HAP-1 (cell line): ENCODE data around the gene BTBD9.
A peak's percentile ranks its signal among the peaks of the same experiment; 100 is the strongest.

ENCODE experiments used
- DNase-seq, 2 experiments: peaks; one replicate each; pipeline ENCODE4 v3.0.0-alpha.2; 2016 to 2020; ENCODE audit warnings: low spot score in 2 of 2
- H3K27me3 ChIP-seq: fragments of 250-450 bp; sonication (Bioruptor Pico); 2 replicates; pipeline ENCODE4 v1.5.1; 2020; ENCODE audit warnings: low read depth, mild to moderate bottlenecking, moderate library complexity
- H3K36me3 ChIP-seq: fragments of 250-450 bp; sonication (Bioruptor Pico); replicated peaks from 2 replicates; pipeline ENCODE4 v1.5.1; 2020; ENCODE audit warnings: mild to moderate bottlenecking
- H3K4me1 ChIP-seq: fragments of 250-450 bp; sonication (Bioruptor Pico); 2 replicates; pipeline ENCODE4 v1.5.1; 2020; ENCODE audit warnings: mild to moderate bottlenecking
- H3K4me3 ChIP-seq: fragments of 250-450 bp; sonication (Bioruptor Pico); 2 replicates; pipeline ENCODE4 v1.5.1; 2020; ENCODE audit warnings: mild to moderate bottlenecking, moderate library complexity
- H3K9me3 ChIP-seq: fragments of 250-450 bp; sonication (Bioruptor Pico); 2 replicates; pipeline ENCODE4 v1.5.1; 2020; ENCODE audit warnings: mild to moderate bottlenecking, moderate library complexity
- in situ Hi-C: fragments of 300-500 bp; cut with MboI; formaldehyde crosslinking; loops from 3 replicates; pipeline ENCODE4 v1.14.3; 2020; ENCODE audit warnings: low sequenced_read_pairs, inconsistent platforms, mixed read lengths

BTBD9 gene

DNA sequence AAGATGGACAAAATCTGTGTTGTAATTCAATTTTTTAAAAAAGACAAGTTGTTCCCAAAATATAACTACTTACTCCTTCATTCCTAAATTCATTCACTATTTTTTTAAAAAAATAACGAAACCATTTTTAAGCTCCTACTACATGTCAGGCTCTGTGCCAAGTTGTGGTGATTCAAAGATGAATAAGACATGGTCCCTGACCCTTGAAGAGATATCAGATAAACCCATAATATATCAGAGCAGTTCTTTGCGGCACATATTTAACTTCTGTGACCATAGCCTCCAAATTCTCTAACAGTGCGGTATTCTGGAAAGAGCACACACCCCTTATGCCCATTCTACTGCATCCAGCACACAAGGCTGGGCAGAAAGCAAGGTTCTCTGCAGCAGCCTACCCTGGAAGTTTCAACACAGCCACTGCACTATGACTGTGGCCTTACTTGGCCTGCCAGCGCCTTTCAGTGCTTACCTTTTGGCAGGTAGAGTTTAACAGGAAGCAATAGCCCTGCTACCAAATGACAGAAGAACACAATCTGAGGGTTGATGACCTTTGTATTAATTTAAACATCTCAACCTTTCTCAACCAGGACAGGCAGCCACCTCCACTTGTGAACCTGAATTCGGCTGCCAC lies 406.5 kb downstream of the BTBD9 start:
- in situ Hi-C loops: no loop called here
- DNase-seq: no peak
- Histone ChIP-seq H3K36me3 (no peaks in the 10 kb centered on the region), H3K27me3 (no peaks in the 10 kb centered on the region), H3K4me3 (no peak overlapping the region), H3K4me1 (no peaks in the 10 kb centered on the region), H3K9me3 (no peaks in the 10 kb centered on the region)

DNA sequence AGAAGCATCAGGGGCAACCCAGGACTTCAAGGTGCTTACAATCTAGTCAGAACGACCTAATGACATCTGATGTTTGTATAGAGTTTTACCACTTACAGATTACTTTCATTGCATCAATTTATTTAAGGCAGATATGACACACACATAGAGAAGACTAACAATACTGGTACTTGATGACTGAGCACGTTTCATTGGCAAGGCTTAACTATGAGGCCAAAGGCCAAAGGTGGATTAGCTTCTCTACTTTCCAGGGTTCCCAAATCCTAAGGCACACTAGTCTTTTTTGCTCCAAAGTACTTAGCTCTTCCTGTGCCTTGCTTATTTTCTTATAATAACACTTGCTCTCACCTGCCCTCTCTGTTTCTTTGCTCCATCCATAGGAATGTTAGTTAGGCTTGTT lies 414.0 kb downstream of the BTBD9 start:
- no peak for DNase-seq
- Histone ChIP-seq H3K4me1 (no peaks in the 10 kb centered on the region), H3K4me3 (no peak overlapping the region), H3K27me3 (no peaks in the 10 kb centered on the region), H3K9me3 (no peaks in the 10 kb centered on the region), H3K36me3 (no peaks in the 10 kb centered on the region)
- in situ Hi-C loops: no loop called here

- no peaks in the 10 kb centered on the region for H3K9me3 ChIP-seq
- H3K36me3 ChIP-seq: no peaks in the 10 kb centered on the region
- in situ Hi-C loops: no loop called here
- no peak overlapping the region for H3K4me3 ChIP-seq
- DNase-seq: no peak
- H3K4me1 ChIP-seq: peaks cover 1% of the 10 kb centered on the region
- no peaks in the 10 kb centered on the region for H3K27me3 ChIP-seq
These were observed 418.5 kb downstream of the BTBD9 start for GRCh38 chr6:38221251-38221650.

- DNase-seq: no peak
- H3K9me3 ChIP-seq: no peaks in the 10 kb centered on the region
- in situ Hi-C loops: no loop called here
- no peaks in the 10 kb centered on the region for H3K36me3 ChIP-seq
- peaks cover 12% of the 10 kb centered on the region for H3K4me1 ChIP-seq
- H3K4me3 ChIP-seq: no peak overlapping the region
- H3K27me3 ChIP-seq: no peaks in the 10 kb centered on the region
These were observed 419.5 kb downstream of the BTBD9 start for GRCh38 chr6:38220069-38220723.

DNA sequence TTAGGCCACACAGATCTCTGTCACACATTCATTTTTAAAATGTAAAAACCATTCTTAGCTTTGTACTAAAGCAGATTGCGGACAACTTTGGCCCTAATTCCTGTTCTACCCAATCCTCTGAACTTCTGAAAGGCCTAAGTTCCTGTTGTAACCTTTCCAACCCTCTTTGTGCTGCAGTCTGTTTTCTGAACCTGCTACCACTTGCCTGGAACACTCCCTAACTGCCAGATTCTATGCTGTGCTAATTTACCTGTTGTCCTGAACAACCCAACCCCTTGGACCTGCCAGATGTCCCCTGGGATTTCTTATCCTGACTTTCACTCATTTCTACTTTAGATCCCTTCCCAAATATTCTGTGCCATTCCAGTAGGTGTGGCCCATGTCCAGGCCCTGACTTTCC lies 421.5 kb downstream of the BTBD9 start:
- no peaks in the 10 kb centered on the region for H3K36me3 ChIP-seq
- H3K4me3 ChIP-seq: no peak overlapping the region
- DNase-seq: no peak
- no peaks in the 10 kb centered on the region for H3K27me3 ChIP-seq
- no peaks in the 10 kb centered on the region for H3K9me3 ChIP-seq
- peaks cover 22% of the 10 kb centered on the region for H3K4me1 ChIP-seq
- in situ Hi-C loops: no loop called here

GRCh38 chr6:38216451-38216850 lies 423.3 kb downstream of the BTBD9 start:
- Histone ChIP-seq H3K4me1 (peaks cover 35% of the 10 kb centered on the region), H3K9me3 (no peaks in the 10 kb centered on the region), H3K4me3 (no peak overlapping the region), H3K36me3 (no peaks in the 10 kb centered on the region), H3K27me3 (no peaks in the 10 kb centered on the region)
- in situ Hi-C loops: no loop called here
- no peak for DNase-seq

GRCh38 chr6:38215651-38216311 lies 423.9 kb downstream of the BTBD9 start:
- Histone ChIP-seq H3K9me3 (no peaks in the 10 kb centered on the region), H3K4me3 (no peak overlapping the region), H3K4me1 (peaks cover 35% of the 10 kb centered on the region), H3K27me3 (no peaks in the 10 kb centered on the region), H3K36me3 (no peaks in the 10 kb centered on the region)
- in situ Hi-C loops: no loop called here
- peak; percentile 59 to 68 for DNase-seq

GRCh38 chr6:38215225-38215624 lies 424.5 kb downstream of the BTBD9 start:
- in situ Hi-C loops: no loop called here
- no peaks in the 10 kb centered on the region for H3K9me3 ChIP-seq
- H3K4me1 ChIP-seq: peaks cover 41% of the 10 kb centered on the region
- H3K27me3 ChIP-seq: no peaks in the 10 kb centered on the region
- H3K4me3 ChIP-seq: no peak overlapping the region
- DNase-seq: no peak
- no peaks in the 10 kb centered on the region for H3K36me3 ChIP-seq

DNA sequence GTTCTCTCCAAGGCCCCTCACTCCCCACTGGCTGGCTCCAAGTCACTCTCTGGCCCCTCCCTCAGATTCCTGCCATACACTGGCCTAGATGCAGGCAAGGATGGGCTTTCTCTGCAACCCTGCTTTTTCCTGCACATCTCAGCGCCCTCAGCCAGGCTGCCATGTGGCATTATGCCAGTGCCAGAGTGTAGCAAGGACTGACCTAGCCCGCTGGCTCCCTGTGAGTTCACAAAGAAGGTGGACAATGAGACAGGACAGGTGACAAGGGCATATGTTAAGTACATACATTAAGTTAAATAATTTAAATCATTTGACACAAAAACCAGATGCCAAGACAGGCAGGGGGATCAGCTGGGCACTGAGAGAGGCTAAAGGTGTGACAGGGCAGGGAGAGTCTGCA lies 425.6 kb downstream of the BTBD9 start:
- H3K4me1 ChIP-seq: peaks cover 45% of the 10 kb centered on the region

DNA sequence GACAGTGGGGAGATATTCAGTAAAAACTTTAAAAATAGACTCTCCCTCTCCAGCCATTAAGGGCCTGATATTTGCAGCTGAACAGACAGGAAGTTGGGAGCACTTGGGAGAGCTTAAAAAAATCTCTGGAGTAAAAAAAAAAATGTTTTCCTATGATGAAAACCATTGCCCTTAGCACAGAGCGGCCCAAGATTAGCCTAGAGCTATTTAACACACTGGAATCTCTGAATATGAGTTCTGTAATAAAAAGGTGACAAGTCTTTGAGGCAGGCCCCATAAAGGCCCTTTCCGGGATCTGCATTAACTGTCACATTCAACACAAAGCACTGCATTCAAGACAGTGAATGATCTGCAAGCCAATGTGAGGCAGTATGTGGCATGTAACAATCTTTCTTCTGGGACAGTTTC lies 426.5 kb downstream of the BTBD9 start:
- in situ Hi-C loops: no loop called here
- peak; percentile 70 to 85 for DNase-seq
- Histone ChIP-seq H3K27me3 (no peaks in the 10 kb centered on the region), H3K4me3 (no peak overlapping the region), H3K4me1 (peaks cover 45% of the 10 kb centered on the region), H3K9me3 (no peaks in the 10 kb centered on the region), H3K36me3 (no peaks in the 10 kb centered on the region)

More for the DNA sequence above, 425.6 kb downstream of the BTBD9 start:
- Histone ChIP-seq H3K27me3 (no peaks in the 10 kb centered on the region), H3K9me3 (no peaks in the 10 kb centered on the region), H3K4me3 (no peak overlapping the region), H3K36me3 (no peaks in the 10 kb centered on the region)
- in situ Hi-C loops: no loop called here
- DNase-seq: no peak

GRCh38 chr6:38212579-38212978 lies 427.1 kb downstream of the BTBD9 start:
- H3K9me3 ChIP-seq: no peaks in the 10 kb centered on the region
- H3K36me3 ChIP-seq: no peaks in the 10 kb centered on the region
- H3K4me3 ChIP-seq: no peak overlapping the region
- in situ Hi-C loops: no loop called here
- peak; percentile 77 to 81 for DNase-seq
- H3K4me1 ChIP-seq: peaks cover 45% of the 10 kb centered on the region
- no peaks in the 10 kb centered on the region for H3K27me3 ChIP-seq

GRCh38 chr6:38212116-38212515 lies 427.6 kb downstream of the BTBD9 start:
- no peak overlapping the region for H3K4me3 ChIP-seq
- in situ Hi-C loops: no loop called here
- no peaks in the 10 kb centered on the region for H3K36me3 ChIP-seq
- peaks cover 45% of the 10 kb centered on the region for H3K4me1 ChIP-seq
- DNase-seq: no peak
- no peaks in the 10 kb centered on the region for H3K27me3 ChIP-seq
- no peaks in the 10 kb centered on the region for H3K9me3 ChIP-seq

DNA sequence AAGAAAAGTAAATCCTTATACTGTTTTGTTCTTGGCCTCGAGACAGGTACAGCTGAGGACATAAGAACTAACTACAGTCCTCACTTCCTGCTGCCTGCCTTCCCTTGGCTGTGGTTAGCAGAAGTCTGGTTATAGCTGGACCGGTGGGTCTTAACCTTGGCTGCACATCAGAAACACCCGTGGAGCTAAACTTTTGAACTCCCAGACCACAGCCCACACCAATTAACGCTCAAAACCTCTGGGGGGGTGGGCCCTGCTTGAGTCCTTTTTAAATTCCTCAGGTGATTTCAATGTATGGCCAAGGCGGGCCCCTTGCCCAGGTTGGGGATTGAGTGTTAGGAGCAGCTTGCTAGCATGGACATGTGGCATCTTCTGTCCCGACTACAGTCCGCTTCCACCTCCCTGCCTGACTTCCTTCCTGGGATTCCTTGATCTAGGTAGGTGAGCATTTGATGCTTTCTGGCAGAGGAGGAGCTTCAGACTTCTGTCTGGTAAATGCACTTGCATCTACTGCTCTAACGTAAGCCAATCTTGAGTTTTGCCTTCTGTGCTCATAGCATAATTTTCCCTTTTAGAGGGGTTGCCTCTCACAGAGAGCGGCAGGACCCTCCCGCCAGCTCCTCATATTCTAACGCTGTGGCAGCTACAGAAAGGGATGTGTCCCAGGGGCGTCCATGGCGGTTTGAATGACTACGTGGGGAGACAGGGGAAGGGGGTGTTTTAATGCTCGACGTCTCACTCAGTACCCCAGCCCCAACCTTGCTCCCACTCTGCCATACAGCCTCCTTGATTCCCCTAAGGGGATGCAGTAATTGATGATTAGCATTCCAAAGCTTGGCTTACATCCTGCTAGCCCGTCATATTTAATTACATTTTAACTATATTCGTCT lies 430.1 kb downstream of the BTBD9 start:
- in situ Hi-C loops: no loop called here
- Histone ChIP-seq H3K27me3 (no peaks in the 10 kb centered on the region), H3K36me3 (no peaks in the 10 kb centered on the region), H3K4me3 (no peak overlapping the region), H3K9me3 (no peaks in the 10 kb centered on the region), H3K4me1 (peaks cover 30% of the 10 kb centered on the region)
- DNase-seq: no peak
